ENCODE measurements around the gene PLIN3. TPM values are rescaled to one million over a fixed set of nuclear protein-coding genes. Genes with fewer than 3 reads are reported as not detected.
"Not testable (repeated sequence)": the region's sequence is repeated elsewhere in the genome, so short reads cannot be mapped to it uniquely, and the experiment has no call there.

The PLIN3 gene
- total RNA-seq, 1 donor from 2014 or later: 49.8 TPM

- peaks cover 25% of the 10 kb centered on the region for H3K36me3 ChIP-seq (ENCODE audit: control insufficient read depth, insufficient read depth, low read length)
- no peak for DNase-seq (ENCODE audit: low read depth)
- no peaks in the 10 kb centered on the region for H3K27me3 ChIP-seq (ENCODE audit: control insufficient read depth, insufficient read depth, low read length)
- FAIRE-seq: no peak
- no peak overlapping the region for H3K4me3 ChIP-seq (ENCODE audit: low read depth, low read length)
- TF ChIP-seq CTCF (IDR thresholded peaks at IDR 0.05; ENCODE audit: insufficient read depth, low read length, severe bottlenecking): no peak
Observed at GRCh38 chr19:4843647-4843965, 23.9 kb downstream of the PLIN3 start.

- Histone ChIP-seq H3K36me3 (ENCODE audit: control insufficient read depth, insufficient read depth, low read length) (peaks cover 7% of the 10 kb centered on the region), H3K27me3 (ENCODE audit: control insufficient read depth, insufficient read depth, low read length) (no peaks in the 10 kb centered on the region), H3K4me3 (ENCODE audit: low read depth, low read length) (no peak overlapping the region)
- no peak for DNase-seq (ENCODE audit: low read depth)
- no peak for FAIRE-seq
- no peak for TF ChIP-seq CTCF (IDR thresholded peaks at IDR 0.05; ENCODE audit: insufficient read depth, low read length, severe bottlenecking)
Observed at GRCh38 chr19:4839192-4839591, 28.3 kb downstream of the PLIN3 start.

GRCh38 chr19:4832776-4833175 lies 34.7 kb downstream of the PLIN3 start:
- DNase-seq (ENCODE audit: low read depth) (no peak), FAIRE-seq (no peak)
- TF ChIP-seq CTCF (IDR thresholded peaks at IDR 0.05; ENCODE audit: insufficient read depth, low read length, severe bottlenecking): no peak
- H3K36me3 ChIP-seq (ENCODE audit: control insufficient read depth, insufficient read depth, low read length): no peaks in the 10 kb centered on the region
- no peaks in the 10 kb centered on the region for H3K27me3 ChIP-seq (ENCODE audit: control insufficient read depth, insufficient read depth, low read length)
- H3K4me3 ChIP-seq (ENCODE audit: low read depth, low read length): no peak overlapping the region

GRCh38 chr19:4831979-4832340 lies 35.5 kb downstream of the PLIN3 start:
- not testable (repeated sequence) for H3K27me3 ChIP-seq (ENCODE audit: control insufficient read depth, insufficient read depth, low read length); DNase-seq (ENCODE audit: low read depth); FAIRE-seq; H3K36me3 ChIP-seq (ENCODE audit: control insufficient read depth, insufficient read depth, low read length)
- peak overlapping the region; percentile 96 for H3K4me3 ChIP-seq (ENCODE audit: low read depth, low read length)

- Histone ChIP-seq H3K27me3 (ENCODE audit: control insufficient read depth, insufficient read depth, low read length) (no peaks in the 10 kb centered on the region), H3K4me3 (ENCODE audit: low read depth, low read length) (peak within 1 kb of the TSS; percentile 96), H3K36me3 (ENCODE audit: control insufficient read depth, insufficient read depth, low read length) (peaks cover 2% of the 10 kb centered on the region)
- DNase-seq (ENCODE audit: low read depth) (peak; percentile 75), FAIRE-seq (no peak)
- peak; percentile 21 for TF ChIP-seq CTCF (IDR thresholded peaks at IDR 0.05; ENCODE audit: insufficient read depth, low read length, severe bottlenecking)
Observed at GRCh38 chr19:4831304-4831978, 36.0 kb downstream of the PLIN3 start, which contains the start of gene TICAM1. Gene TICAM1 (minus strand): TSS chr19:4831712. CDS start chr19:4818377, 13,335 bp downstream.

GRCh38 chr19:4830768-4831265 lies 36.6 kb downstream of the PLIN3 start:
- FAIRE-seq: no peak
- Histone ChIP-seq H3K36me3 (ENCODE audit: control insufficient read depth, insufficient read depth, low read length) (peaks cover 2% of the 10 kb centered on the region), H3K27me3 (ENCODE audit: control insufficient read depth, insufficient read depth, low read length) (no peaks in the 10 kb centered on the region), H3K4me3 (ENCODE audit: low read depth, low read length) (peak overlapping the region; percentile 96)
- no peak for TF ChIP-seq CTCF (IDR thresholded peaks at IDR 0.05; ENCODE audit: insufficient read depth, low read length, severe bottlenecking)
- DNase-seq (ENCODE audit: low read depth): no peak

Data from bronchial epithelial cell (primary cell).